SK-N-SH (cell line): ENCODE data around the gene GALM.
"Not testable (repeated sequence)": the region's sequence is repeated elsewhere in the genome, so short reads cannot be mapped to it uniquely, and the experiment has no call there.

Experiments
- ELF1 ChIP-seq: IDR thresholded peaks from 2 replicates; pipeline ENCODE4 v1.4.0; 2012
- EP300 ChIP-seq, 2 experiments: IDR thresholded peaks; 2 replicates each; pipeline versions ENCODE4 v1.4.0 to v1.6.1; 2012; ENCODE audit warnings: borderline replicate concordance in 1 of 2, low read depth in 1 of 2, low read length in 1 of 2
- EZH2phosphoT487 ChIP-seq: fragments of 200-600 bp; sonication (generic); IDR thresholded peaks from 2 replicates; pipeline ENCODE4 v1.6.1; 2017; ENCODE audit warnings: low read depth, mixed run types, mild to moderate bottlenecking, antibody characterized with exemption, moderate library complexity, borderline replicate concordance
- FOXM1 ChIP-seq: IDR thresholded peaks from 2 replicates; pipeline ENCODE4 v1.4.0; 2012; ENCODE audit warnings: low read depth, mild to moderate bottlenecking
- GABPA ChIP-seq: IDR thresholded peaks from 2 replicates; pipeline ENCODE4 v1.4.0; 2012; ENCODE audit warnings: low read depth, mild to moderate bottlenecking
- RAD21 ChIP-seq: IDR thresholded peaks from 2 replicates; pipeline ENCODE4 v1.6.1; 2012; ENCODE audit warnings: mild to moderate bottlenecking, low read length
- SMC3 ChIP-seq: IDR thresholded peaks from 2 replicates; pipeline ENCODE4 v1.6.1; 2012; ENCODE audit warnings: low read depth, low read length, improper control_type of control experiment
- TF ChIP-seq, protein P1 (sequence below): IDR thresholded peaks from 2 replicates; pipeline ENCODE4 v1.4.0; 2012; ENCODE audit warnings: low read depth, borderline replicate concordance
- TF ChIP-seq, protein P2 (sequence below): fragments of 200-600 bp; sonication (generic); IDR thresholded peaks from 2 replicates; pipeline ENCODE4 v1.6.1; 2017; ENCODE audit warnings: antibody characterized with exemption, mild to moderate bottlenecking, moderate library complexity
- TF ChIP-seq, protein P3 (sequence below): IDR thresholded peaks from 2 replicates; pipeline ENCODE4 v1.4.0; 2012; ENCODE audit warnings: low read depth
- TF ChIP-seq, protein P4 (sequence below): fragments of 150-350 bp; IDR thresholded peaks from 2 replicates; pipeline ENCODE4 v1.6.1; 2016; ENCODE audit warnings: mild to moderate bottlenecking, low read depth, low read length

DNA sequence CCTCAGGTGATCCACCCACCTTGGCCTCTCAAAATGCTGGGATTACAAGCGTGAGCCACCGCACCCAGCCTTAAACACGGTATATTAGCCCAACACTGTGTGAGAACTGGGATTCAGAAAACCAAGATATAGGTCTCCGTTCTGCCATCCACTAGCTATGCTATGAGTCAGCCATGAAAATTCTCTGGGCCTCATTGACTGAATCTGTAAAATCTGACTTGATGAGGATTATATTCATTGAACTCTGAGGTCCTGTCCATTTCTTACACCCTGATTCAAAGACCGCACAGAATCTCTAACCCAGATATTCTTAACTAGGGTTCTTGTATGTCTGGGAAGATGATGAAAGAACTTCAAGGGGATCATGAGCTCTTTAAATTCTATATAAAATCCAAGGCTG, 37.4 kb downstream of the GALM start:
- not testable (repeated sequence) for TF ChIP-seq RAD21; ELF1; FOXM1; EZH2phosphoT487; SMC3; GABPA; EP300 (IDR thresholded peaks at IDR 0.05; ENCODE audit: borderline replicate concordance in 1 of 2, low read depth in 1 of 2, low read length in 1 of 2)
- TF ChIP-seq, protein P1, sequence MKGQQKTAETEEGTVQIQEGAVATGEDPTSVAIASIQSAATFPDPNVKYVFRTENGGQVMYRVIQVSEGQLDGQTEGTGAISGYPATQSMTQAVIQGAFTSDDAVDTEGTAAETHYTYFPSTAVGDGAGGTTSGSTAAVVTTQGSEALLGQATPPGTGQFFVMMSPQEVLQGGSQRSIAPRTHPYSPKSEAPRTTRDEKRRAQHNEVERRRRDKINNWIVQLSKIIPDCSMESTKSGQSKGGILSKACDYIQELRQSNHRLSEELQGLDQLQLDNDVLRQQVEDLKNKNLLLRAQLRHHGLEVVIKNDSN = not testable (repeated sequence)
- TF ChIP-seq, protein P2, sequence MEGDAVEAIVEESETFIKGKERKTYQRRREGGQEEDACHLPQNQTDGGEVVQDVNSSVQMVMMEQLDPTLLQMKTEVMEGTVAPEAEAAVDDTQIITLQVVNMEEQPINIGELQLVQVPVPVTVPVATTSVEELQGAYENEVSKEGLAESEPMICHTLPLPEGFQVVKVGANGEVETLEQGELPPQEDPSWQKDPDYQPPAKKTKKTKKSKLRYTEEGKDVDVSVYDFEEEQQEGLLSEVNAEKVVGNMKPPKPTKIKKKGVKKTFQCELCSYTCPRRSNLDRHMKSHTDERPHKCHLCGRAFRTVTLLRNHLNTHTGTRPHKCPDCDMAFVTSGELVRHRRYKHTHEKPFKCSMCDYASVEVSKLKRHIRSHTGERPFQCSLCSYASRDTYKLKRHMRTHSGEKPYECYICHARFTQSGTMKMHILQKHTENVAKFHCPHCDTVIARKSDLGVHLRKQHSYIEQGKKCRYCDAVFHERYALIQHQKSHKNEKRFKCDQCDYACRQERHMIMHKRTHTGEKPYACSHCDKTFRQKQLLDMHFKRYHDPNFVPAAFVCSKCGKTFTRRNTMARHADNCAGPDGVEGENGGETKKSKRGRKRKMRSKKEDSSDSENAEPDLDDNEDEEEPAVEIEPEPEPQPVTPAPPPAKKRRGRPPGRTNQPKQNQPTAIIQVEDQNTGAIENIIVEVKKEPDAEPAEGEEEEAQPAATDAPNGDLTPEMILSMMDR = not testable (repeated sequence)
- TF ChIP-seq, protein P3, sequence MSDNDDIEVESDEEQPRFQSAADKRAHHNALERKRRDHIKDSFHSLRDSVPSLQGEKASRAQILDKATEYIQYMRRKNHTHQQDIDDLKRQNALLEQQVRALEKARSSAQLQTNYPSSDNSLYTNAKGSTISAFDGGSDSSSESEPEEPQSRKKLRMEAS = not testable (repeated sequence)
- TF ChIP-seq, protein P4, sequence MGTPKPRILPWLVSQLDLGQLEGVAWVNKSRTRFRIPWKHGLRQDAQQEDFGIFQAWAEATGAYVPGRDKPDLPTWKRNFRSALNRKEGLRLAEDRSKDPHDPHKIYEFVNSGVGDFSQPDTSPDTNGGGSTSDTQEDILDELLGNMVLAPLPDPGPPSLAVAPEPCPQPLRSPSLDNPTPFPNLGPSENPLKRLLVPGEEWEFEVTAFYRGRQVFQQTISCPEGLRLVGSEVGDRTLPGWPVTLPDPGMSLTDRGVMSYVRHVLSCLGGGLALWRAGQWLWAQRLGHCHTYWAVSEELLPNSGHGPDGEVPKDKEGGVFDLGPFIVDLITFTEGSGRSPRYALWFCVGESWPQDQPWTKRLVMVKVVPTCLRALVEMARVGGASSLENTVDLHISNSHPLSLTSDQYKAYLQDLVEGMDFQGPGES = not testable (repeated sequence)
